ENCODE results near the gene FARP1.

FARP1 gene

DNA sequence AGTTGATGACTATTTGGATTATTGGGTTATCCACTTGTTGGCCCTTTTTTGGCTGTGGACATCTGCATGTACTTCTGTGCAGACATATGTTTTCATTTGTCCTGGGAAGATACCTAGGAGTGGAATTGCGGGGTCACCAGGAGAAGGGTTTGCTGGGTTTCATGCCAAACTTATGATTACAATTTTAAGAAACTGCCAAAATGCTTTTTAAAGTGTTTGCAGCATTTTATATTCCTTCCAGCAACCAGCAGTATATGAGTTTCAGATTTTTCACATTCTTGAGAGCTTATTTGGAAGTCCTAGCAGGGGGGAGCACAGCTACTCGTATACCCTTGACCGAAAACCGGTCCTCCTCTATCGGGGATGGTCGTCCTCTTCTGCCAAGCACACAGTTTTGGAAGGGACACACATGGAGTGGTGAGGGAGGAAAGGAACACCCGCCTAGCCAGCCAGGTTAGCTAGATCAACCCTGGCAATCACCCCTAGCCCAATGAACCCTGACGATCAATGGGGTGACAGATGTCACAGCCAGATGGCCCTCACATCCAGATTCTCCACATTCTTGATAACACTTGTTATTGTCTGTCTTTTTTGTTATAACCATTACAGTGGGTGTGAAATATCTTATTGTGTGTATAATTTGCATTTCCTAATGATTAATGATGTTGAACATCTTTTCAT lies 60.9 kb downstream of the FARP1 start:
- no peak for DNase-seq (ENCODE audit: low spot score)

DNA sequence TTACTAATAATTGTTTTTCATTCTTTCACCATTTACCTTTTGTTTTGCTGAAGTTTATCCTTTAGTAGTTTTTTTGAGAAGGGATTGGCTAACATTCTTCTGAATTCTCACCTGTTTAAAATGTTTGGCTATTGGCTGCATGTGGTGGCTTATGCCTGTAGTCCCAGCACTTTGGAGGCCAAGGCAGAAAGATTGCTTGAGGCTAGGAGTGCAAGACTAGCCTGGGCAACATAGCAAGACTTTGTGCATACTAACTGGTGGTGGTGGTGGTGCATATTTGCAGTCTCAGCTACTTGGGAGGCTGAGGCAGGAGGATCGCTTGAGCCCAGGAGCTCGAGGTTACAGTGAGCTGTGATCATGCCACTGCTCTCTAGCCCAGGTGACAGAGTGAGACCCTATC lies 61.7 kb downstream of the FARP1 start:
- no peak for DNase-seq (ENCODE audit: low spot score)

DNA sequence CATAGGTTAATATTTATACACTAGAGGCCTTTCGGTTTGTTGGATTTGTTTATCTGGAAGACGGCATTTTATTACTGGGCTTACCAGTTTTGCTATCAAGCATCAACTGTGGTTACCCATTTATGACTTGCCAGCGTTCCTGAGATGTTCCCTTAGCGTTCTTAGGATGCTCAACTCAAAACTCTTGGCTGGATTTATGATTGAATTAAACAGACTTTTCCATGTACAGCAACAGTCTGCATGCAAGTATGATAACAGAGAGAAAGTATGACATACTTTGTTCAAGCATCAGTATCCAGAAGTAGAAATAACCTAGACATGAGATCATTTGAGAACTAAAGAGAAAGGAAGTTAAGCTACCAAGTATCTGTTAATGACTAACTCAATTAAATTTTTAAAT lies 64.1 kb downstream of the FARP1 start:
- no peak for DNase-seq (ENCODE audit: low spot score)

DNA sequence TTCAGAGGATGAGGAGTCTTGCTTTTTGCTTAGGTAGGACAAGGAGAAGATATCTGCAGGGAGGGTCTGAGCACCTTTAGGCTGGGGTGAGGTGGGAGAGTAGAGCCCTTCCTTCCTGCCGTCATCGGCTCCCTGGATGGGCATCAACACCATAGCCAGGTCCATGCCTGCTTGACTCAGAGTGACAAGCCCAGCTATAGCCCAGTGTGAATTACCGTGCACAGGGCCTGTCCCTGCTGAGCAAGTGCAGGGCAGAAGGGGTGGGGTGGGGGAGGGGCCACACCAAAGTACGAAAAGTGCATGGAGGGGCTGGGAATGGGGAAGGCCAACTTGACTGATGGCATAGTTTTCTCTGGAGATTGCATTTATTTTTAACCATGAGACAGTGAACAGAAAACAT lies 64.5 kb downstream of the FARP1 start:
- no peak for DNase-seq (ENCODE audit: low spot score)

DNA sequence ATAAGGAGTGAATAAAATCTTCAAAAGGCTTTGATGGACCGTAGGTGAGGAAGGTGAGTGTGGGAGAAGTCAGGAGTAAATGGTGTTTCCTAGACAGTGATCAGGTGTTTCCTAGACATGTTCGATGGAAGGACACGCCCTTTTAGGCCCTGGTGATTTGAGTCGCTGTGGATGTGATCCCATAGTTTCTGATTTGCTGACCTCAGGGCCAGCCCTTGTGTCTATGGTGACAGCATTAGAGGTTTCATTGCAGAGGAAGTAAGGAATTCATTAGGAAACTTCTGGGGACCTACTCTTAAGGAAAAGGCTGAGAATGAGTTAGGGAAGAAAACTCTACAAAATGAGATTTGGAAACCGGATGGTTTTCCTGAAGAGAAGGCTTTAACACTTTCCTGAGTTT lies 65.7 kb downstream of the FARP1 start:
- DNase-seq (ENCODE audit: low spot score): no peak

DNA sequence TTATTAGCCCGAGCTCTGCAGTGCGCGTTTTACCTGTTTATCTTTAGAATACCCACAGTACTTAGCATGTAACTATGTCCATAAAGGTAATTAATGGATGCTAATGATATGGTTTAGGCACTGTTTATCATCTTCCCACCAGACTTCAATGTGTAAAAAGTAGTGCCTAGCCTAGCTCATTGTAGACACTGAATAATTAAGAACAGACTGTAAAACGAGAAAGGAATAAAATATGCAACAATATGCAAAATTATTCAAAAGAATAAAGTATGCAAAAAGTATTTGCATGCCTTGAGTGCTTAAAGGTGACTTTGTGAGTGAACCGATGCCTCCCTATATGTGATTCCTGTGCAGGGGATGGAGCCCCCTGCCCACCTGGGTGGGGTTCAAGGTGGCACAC lies 69.9 kb downstream of the FARP1 start:
- no peak for DNase-seq (ENCODE audit: low spot score)

DNA sequence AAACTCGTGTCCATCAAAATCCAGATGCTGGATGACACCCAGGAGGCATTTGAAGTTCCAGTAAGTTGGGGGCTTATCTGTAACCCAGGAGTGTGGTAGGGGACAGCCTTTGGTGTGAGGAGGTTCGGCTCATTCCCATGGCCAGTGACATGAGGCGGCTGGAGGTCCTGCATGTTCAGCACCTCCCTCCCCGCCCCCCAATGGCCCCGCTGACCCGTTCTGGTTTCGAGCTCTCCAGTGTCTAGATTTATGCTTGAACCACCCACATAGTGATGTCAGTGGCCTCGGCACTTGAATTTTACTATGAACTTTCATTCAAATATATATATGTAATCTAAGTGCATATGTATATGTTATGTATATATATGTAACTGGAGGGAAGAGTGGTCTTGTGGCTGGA lies 70.5 kb downstream of the FARP1 start:
- DNase-seq (ENCODE audit: low spot score): no peak

DNA sequence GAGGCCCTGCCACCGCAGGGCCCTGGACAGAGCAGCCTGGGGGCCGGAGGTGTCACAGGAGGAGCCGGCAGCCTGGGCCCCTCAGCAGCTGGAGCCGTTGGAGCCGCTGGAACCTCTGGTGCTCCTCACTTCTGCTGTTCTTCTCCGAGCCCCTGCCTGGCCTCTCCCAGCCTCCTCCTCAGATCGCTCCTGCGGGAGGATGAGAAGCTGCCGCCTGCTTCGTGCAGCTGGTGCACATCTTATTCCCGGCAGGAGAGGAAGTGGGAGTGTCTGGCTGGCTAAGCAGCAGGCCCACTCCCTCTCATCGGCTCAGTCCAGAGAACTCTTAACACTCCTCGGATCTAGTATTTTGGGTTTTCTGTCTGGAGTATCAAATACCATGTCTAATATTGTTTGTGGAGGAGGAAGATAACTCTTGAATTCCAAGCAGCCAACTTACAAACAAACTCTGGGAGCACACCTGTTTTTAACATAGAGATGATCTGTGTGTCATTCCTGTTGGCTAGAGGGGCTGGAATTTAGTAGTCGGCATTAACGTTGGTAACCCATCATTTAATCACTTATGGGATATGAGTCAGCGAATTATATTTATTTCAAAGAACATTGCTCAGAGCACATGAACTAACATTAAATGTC lies 71.2 kb downstream of the FARP1 start:
- DNase-seq (ENCODE audit: low spot score): no peak

DNA sequence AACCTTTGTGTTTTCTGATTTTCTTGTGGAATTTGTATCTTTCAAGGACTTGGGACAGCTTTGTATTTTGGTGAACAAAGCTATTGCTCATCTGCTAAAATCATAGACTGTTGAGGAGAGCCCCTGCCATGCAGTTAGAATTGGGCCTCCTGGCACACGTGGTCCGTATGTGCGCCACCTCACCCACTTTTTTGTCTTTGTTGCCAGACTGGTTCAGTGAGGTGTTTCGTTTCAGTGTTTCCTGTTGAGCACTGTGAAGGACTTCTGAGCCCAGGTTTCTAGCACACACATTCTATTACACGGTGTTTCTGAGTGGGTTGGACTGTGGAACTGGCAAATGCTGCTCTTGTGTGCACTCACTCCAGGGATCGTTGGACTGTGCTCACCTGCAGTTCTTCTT lies 71.8 kb downstream of the FARP1 start:
- DNase-seq (ENCODE audit: low spot score): no peak

DNA sequence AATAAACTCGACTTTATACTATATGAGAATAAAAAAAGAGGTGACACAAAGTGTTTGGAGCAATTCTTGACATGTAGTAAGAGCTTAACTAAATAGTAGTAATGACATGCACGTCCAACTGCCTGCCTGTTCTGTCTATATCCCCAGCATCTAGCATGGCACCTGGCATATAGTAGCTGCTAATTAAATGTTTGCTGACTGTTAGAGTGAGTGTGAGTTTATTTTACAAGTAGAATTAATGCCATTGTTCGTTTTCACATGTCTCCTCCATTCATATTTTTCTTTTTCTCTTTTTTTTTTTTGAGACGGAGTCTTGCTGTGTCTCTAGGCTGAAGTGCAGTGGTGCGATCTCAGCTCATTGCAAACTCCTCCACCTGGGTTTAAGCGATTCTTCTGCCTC lies 72.6 kb downstream of the FARP1 start:
- no peak for DNase-seq (ENCODE audit: low spot score)

DNA sequence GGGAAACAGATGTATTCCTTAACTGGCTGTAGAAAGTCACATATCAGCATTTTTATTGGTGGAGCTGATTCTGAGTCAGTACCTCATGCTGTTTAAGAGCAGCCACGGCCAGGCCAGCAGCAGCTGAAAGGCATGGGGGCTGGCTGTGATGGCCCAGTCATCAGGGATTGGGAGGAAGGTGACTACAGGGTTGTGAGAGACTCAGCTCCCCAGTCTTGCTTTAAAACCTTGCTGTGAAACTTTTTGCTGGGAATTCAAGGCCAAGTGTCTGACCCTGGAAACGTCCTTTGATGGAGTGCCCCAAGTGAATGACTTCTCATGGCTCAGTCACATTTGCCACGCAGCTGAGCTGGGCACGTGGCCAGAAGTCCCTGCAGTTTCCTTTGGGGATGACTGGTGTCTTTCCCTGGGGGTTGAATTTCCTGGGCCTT lies 73.3 kb downstream of the FARP1 start:
- DNase-seq (ENCODE audit: low spot score): no peak

DNA sequence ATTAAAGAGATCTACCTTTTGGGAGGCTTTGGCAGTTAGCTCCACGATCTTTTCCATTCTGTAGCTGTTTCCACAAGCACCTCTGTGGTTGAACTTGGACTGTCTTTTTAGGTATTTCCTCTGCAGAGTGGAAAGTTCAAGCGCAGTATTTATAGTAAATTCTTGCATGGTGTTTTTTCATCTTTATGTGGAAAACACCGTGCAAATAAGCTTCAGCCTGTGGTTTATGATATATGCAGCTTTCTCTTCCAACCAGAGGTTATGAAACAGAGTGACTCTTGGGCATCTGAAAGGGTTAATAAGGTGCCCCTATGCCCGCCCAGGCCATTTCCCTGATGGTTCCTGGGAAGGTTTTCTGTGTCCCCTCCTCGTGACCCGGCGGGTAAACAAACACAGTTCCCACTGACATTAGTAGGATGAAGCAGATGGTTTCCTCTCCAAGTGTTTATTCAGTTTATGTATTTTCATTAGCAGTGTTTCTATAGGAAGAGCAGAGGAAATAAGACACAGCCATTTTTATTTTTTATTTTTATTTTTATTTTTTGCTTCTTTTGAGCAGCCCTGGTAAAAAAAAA lies 73.9 kb downstream of the FARP1 start:
- no peak for DNase-seq (ENCODE audit: low spot score)

DNA sequence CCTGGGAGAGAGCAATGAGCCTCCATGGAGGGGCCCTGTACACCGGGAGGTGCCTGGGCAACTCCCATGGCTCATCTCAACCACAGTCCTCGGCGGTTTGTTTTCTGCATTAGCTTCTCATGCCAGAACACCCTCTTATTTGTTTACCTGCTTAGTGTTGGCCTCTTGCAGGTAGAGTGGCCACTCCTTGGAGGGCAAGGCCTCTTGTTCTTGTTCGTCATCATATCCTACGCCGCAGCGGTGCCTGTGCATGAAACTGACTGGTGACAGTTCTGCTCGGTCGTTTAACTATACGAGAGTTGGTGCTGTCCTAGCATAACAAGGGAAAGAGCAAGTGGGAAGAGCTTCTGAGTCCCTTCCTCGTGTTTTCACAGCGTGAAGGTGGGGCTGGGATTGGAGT lies 74.7 kb downstream of the FARP1 start:
- no peak for DNase-seq (ENCODE audit: low spot score)

DNA sequence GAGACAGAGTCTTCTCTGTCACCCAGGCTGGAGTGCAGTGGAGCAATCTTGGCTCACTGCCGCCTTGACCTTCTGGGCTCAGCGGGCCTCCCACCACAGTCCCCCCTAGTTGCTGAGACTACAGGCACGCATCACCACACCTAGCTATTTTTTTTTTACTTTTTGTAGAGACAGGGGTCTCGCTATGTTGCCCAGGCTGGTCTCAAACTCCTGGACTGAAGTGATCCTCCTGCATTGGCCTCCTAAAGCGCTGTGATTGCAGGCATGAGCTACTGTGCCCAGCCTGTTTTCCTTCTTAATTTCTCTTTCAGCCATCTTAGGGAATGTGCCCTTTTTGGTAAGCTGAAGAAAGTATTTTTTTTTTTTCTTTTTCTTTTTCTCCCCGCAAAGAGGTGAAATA lies 76.8 kb downstream of the FARP1 start:
- no peak for DNase-seq (ENCODE audit: low spot score)

DNA sequence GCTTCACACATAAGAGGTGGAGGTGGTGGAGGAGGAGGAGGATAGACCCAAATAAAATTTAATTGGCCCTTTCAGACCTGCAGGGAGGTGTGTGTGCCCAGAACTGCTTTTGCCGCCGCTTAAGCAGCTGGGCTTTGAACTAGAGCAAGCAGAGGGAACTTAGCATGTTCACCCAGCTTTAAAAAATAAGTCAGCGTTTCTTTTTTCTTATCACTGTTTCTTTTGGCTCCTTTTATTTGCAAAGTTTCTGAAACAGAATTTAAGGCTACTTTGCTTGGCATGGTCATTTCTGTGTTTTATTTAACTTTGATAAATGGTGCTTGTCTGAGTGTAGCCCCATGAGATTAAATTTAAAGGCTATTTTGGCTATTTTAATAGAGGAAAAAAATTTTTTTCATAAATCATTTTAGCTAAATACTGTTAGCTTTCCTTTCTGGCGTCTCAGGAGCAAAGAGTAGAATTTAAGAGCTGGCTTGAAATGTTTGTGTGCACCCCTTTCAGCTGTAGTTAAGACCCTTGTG lies 77.4 kb downstream of the FARP1 start:
- DNase-seq (ENCODE audit: low spot score): no peak

DNA sequence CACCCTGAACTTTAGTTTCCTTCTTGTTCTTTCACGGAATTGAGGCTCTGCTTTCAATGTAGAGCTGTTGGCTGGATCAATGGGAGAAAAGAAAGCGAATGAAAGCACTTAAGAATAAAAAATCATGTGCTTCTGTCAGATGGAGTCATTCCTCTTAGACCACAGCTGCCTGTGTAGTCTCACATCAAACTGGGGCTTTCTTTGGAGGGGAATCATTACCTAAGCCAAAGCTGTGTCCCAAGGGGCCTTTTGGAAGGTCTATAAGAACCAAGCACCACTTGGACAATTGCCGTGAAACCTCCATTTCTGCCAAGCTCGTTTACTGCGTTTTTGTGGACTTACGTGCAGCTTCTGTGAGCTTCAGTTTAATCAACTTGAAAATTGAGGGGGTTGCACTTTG lies 78.3 kb downstream of the FARP1 start:
- no peak for DNase-seq (ENCODE audit: low spot score)

DNA sequence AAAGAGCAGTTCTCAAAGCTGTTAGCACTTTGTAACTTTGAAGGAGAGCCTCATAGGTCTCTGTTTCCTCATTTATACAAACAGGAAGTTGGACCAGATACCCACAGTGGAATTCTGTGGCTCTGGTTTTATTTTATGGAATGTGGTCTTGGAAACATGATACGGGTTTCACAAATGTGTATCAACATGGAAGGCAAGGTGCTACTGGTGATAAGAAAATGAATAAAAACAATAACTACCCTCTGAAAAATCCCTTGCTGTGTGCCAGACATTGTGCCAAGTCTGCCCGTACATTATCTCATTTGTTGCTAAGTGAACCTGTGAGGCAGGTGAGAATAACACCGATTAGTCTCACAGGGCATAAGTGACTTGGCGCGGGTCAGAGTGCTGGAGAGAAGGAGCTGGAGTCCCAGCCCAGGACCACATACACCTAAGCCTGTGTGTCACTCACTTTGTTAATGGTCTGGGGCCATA lies 79.2 kb downstream of the FARP1 start:
- no peak for DNase-seq (ENCODE audit: low spot score)

DNA sequence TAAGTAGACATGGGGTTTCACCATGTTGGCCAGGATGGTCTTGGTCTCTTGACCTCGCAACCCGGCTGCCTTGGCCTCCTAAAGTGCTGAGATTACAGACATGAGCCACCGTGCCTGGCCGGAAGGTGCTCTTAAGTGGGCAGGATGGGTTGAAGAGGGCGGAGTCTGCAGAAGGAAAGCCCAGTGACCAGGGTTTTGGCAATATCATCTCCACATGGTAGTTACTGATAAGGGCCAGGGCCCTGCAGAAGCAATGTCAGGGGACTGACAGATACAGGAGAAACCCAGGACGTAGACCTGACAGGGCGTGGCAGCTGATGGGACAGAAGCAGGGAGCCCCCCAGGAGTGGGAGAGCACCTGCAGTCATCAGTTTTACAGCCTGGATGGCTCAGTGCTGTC lies 79.9 kb downstream of the FARP1 start:
- DNase-seq (ENCODE audit: low spot score): no peak

DNA sequence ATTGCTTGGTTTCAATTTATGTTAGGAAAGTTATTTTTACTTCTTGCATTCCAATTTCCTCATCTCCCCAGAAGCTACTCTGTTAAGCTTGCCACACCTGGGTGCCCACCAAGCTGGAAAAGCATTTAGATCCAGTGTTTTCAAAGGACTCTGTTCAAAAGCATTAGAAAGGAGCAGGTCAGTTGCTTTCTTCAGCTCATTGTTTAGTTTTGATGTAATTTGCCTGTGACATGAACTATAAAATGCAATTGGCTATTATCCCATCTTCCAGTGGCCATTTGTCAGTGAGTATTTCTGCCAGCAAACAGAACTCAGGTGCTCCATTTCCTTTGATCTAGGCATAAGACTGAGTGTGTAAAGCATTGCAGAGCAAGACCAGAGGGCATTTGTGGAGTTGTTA lies 80.8 kb downstream of the FARP1 start:
- no peak for DNase-seq (ENCODE audit: low spot score)

DNA sequence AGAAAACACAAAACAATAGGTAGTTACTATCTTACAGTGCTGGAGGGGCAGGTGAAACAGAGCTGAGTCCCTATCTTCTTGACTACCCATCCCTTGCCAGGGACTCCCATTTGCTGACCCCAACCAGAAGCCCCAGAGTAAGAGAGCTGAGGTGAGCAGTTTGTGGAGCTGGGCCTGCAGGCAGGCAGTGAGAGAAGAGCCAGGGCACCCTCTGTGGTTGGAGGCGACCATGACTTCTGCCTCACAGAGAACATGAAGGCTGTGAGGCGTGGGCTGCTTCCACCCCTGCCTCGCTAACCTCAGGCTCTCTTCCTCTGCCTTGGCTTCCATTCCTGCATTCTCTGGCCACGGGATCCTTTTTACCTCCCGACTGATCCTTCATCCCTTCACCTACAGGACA lies 81.7 kb downstream of the FARP1 start:
- DNase-seq (ENCODE audit: low spot score): no peak

DNA sequence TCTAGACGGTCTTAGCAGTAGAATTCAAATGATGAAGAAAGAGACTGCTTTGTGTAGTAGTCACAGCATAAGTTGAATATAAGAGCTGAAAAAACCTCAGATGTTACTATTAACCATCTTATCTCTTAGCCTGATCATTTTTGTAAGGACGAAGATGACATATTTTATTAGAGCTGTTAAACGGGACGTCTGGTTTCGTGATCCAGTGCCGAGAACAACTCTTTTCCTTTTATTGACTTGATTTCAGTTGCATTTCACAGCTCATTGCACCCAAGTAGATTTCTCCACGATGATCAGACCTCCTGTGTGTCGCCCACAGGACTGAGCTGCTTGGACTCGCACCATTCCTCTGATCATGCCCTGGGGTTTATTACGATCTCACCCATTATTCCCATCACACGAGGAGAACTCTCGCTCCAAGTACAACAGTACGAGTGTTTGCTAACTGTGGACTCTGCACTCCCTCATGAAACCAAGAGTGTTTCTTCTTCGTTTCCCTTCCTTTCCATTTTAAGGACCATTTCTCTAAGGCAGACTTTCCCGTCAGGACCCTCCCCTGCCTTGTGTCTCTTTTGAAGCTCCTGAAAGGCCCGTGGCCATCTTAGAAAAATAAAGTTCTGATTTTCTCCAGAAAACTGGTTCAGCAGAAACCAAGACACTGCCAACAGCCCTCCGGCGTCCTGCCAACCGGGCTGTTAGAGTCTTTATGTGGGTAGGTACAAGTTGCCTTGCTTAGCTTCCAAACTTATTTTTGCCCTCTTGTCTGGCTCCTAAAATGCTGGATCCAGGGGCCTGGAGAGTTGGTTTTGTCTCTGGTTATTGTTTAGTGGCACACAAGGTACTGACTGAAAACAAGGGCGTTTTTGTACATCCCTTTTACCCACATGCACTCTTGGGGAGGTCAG lies 82.4 kb downstream of the FARP1 start:
- peak; percentile 44 for DNase-seq (ENCODE audit: low spot score)

DNA sequence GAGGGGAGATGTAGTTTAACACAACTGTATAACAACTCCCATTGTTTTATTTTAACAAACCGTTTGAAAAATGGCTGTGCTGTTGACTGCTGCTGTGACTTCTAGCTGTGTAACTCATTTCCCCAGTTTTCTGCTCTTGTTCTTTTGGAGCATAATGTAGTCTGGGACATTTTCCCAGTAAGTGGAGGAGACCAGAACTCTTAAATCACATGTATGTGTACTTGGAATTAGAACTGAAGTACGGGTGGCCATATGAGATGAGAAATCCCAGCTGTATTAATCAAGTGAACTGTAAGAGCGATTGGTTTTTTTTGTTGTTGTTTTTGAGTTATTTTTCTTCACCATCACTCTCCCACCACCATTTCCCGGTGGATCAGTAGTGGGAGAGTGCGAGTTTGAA lies 83.6 kb downstream of the FARP1 start:
- no peak for DNase-seq (ENCODE audit: low spot score)

All from putamen (tissue), 1 donor.